Keratinocyte (primary cell): ENCODE results near the gene MTR. TPM values are rescaled to one million over a fixed set of nuclear protein-coding genes. Genes with fewer than 3 reads are reported as not detected.

ENCODE experiments used
- DNase-seq: peaks from one replicate; pipeline ENCODE4 v3.0.0-alpha.2; 2011; ENCODE audit warnings: low read depth, missing footprints, low spot score
- FAIRE-seq: peaks from 2 replicates; lab custom pipeline; 2011; peaks lifted over from hg19 to GRCh38; lab: Jason Lieb, UNC
- H2AFZ ChIP-seq: 2 replicates; pipeline ENCODE4 v1.6.0; 2012; ENCODE audit warnings: low read length, control low read depth, inconsistent platforms; ENCODE audit not compliant: control insufficient read depth
- H3K27ac ChIP-seq: 2 replicates; pipeline ENCODE4 v1.5.1; 2011; ENCODE audit warnings: low read length; ENCODE audit not compliant: control insufficient read depth, insufficient read depth
- H3K27me3 ChIP-seq: 3 replicates; pipeline ENCODE4 v1.6.0; 2011; ENCODE audit warnings: low read length; ENCODE audit not compliant: control insufficient read depth, insufficient read depth; ENCODE audit errors: extremely low read depth
- H3K36me3 ChIP-seq, 2 experiments: 2 replicates in 1 of 2; 3 replicates in 1 of 2; pipeline ENCODE4 v1.5.1; 2011; ENCODE audit warnings: low read length in 2 of 2, mild to moderate bottlenecking in 1 of 2; ENCODE audit not compliant: control insufficient read depth in 2 of 2, insufficient read depth in 2 of 2; ENCODE audit errors: extremely low read depth in 1 of 2
- H3K4me1 ChIP-seq: 3 replicates; pipeline ENCODE4 v1.5.1; 2011; ENCODE audit warnings: low read length; ENCODE audit not compliant: control insufficient read depth, insufficient read depth; ENCODE audit errors: extremely low read depth
- H3K4me2 ChIP-seq: 3 replicates; pipeline ENCODE4 v1.6.0; 2011; ENCODE audit warnings: low read depth, low read length; ENCODE audit not compliant: control insufficient read depth, insufficient read depth; ENCODE audit errors: extremely low read depth
- H3K4me3 ChIP-seq, 3 experiments: fragments of 200-600 bp in 1 of 3; sonication (generic) in 1 of 3; 2 replicates in 2 of 3; 3 replicates in 1 of 3; pipeline ENCODE4 v1.5.1; 2011 to 2016; ENCODE audit warnings: low read length in 3 of 3, mild to moderate bottlenecking in 3 of 3, control low read depth in 2 of 3, inconsistent platforms in 1 of 3, low read depth in 1 of 3, mixed read lengths in 1 of 3, mixed run types in 1 of 3, moderate library complexity in 1 of 3; ENCODE audit not compliant: control insufficient read depth in 2 of 3, insufficient read depth in 2 of 3; ENCODE audit errors: extremely low read depth in 1 of 3
- H3K79me2 ChIP-seq: 2 replicates; pipeline ENCODE4 v1.6.0; 2012; ENCODE audit warnings: low read length; ENCODE audit not compliant: control insufficient read depth, insufficient read depth
- H3K9ac ChIP-seq: 3 replicates; pipeline ENCODE4 v1.6.0; 2011; ENCODE audit warnings: low read length; ENCODE audit not compliant: control insufficient read depth, insufficient read depth; ENCODE audit errors: extremely low read depth
- H3K9me1 ChIP-seq: 3 replicates; pipeline ENCODE4 v1.6.0; 2011; ENCODE audit warnings: low read length; ENCODE audit not compliant: control insufficient read depth, insufficient read depth; ENCODE audit errors: extremely low read depth
- H3K9me3 ChIP-seq: 2 replicates; pipeline ENCODE4 v1.5.1; 2012; ENCODE audit warnings: low read depth, low read length; ENCODE audit not compliant: control insufficient read depth
- H4K20me1 ChIP-seq: 3 replicates; pipeline ENCODE4 v1.6.0; 2011; ENCODE audit warnings: low read length; ENCODE audit not compliant: control insufficient read depth, insufficient read depth; ENCODE audit errors: extremely low read depth
- EZH2 ChIP-seq: IDR thresholded peaks from one replicate; pipeline ENCODE4 v1.6.1; 2012; ENCODE audit warnings: inconsistent platforms, mild to moderate bottlenecking, low read length, moderate library complexity
- dilution Hi-C: fragments of 300-500 bp; cut with MboI; formaldehyde crosslinking; loops from one replicate; pipeline ENCODE4 v1.7.0; 2020; ENCODE audit warnings: low sequenced_read_pairs; ENCODE audit not compliant: extremely low pct_ligation_motif_present
- polyA plus RNA-seq, 5 experiments: library from polyadenylated mRNA; depleted of rRNA in 3 of 5; stranded (reverse) in 3 of 5; stranded (forward) in 1 of 5; unstranded in 1 of 5; fragments of >200 nt; gene quantifications; 1 replicate in 1 of 5; 2 replicates in 3 of 5; 3 replicates in 1 of 5; pipeline versions ENCODE4 v1.2.1 to v1.2.3, GENCODE V29; 2011 to 2012; ENCODE audit warnings: missing spikeins in 2 of 5, low read depth in 1 of 5, low replicate concordance in 1 of 5
- TF ChIP-seq, protein P1 (sequence below), 3 experiments: IDR thresholded peaks in 1 of 3; conservative IDR thresholded peaks in 1 of 3; optimal IDR thresholded peaks in 1 of 3; 2 replicates in 2 of 3; 3 replicates in 1 of 3; pipeline versions ENCODE3 to v1.5.1; 2011; ENCODE audit warnings: low read length in 3 of 3, mild to moderate bottlenecking in 3 of 3, moderate library complexity in 2 of 3, control low read depth in 1 of 3, inconsistent platforms in 1 of 3; ENCODE audit not compliant: insufficient read depth in 2 of 3; ENCODE audit errors: extremely low read depth in 1 of 3

MTR gene
- polyA plus RNA-seq, 1 donor (not counting 4 experiments of a cell fraction or from before 2014, with no cell fraction given): 14.3 TPM

- dilution Hi-C loops: no loop called here
- Histone ChIP-seq H4K20me1 (no peaks in the 10 kb centered on the region), H3K79me2 (peaks cover 40% of the 10 kb centered on the region), H3K36me3 (peaks cover 4 to 5% of the 10 kb centered on the region in 2 experiments), H2AFZ (no peak overlapping the region), H3K4me1 (peaks cover 17% of the 10 kb centered on the region), H3K9me1 (no peaks in the 10 kb centered on the region), H3K9ac (no peak overlapping the region), H3K4me2 (no peak overlapping the region), H3K4me3 (no peak overlapping the region), H3K27me3 (no peaks in the 10 kb centered on the region), H3K9me3 (no peaks in the 10 kb centered on the region), H3K27ac (no peak overlapping the region)
- TF ChIP-seq EZH2: no peak
- TF ChIP-seq, protein P1, sequence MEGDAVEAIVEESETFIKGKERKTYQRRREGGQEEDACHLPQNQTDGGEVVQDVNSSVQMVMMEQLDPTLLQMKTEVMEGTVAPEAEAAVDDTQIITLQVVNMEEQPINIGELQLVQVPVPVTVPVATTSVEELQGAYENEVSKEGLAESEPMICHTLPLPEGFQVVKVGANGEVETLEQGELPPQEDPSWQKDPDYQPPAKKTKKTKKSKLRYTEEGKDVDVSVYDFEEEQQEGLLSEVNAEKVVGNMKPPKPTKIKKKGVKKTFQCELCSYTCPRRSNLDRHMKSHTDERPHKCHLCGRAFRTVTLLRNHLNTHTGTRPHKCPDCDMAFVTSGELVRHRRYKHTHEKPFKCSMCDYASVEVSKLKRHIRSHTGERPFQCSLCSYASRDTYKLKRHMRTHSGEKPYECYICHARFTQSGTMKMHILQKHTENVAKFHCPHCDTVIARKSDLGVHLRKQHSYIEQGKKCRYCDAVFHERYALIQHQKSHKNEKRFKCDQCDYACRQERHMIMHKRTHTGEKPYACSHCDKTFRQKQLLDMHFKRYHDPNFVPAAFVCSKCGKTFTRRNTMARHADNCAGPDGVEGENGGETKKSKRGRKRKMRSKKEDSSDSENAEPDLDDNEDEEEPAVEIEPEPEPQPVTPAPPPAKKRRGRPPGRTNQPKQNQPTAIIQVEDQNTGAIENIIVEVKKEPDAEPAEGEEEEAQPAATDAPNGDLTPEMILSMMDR (optimal IDR thresholded peaks at IDR 0.05 in 1 of 3, IDR thresholded peaks at IDR 0.05 in 1 of 3, conservative IDR thresholded peaks at IDR 0.05 in 1 of 3; ENCODE audit: extremely low read depth in 1 of 3, insufficient read depth in 2 of 3, low read length in 3 of 3): no peak
- no peak for DNase-seq
- FAIRE-seq: no peak
Observed at GRCh38 chr1:236802264-236802663, 7.2 kb downstream of the MTR start.

- H3K27me3 ChIP-seq: no peaks in the 10 kb centered on the region
- FAIRE-seq (no peak), DNase-seq (no peak)
- H3K79me2 ChIP-seq: peaks cover 17% of the 10 kb centered on the region
- H3K4me1 ChIP-seq: no peaks in the 10 kb centered on the region
- TF ChIP-seq, protein P1 (optimal IDR thresholded peaks at IDR 0.05 in 1 of 3, IDR thresholded peaks at IDR 0.05 in 1 of 3, conservative IDR thresholded peaks at IDR 0.05 in 1 of 3; ENCODE audit: extremely low read depth in 1 of 3, insufficient read depth in 2 of 3, low read length in 3 of 3): no peak
- TF ChIP-seq EZH2: no peak
- no peaks in the 10 kb centered on the region for H3K9me1 ChIP-seq
- H3K4me3 ChIP-seq: no peak overlapping the region
- no peaks in the 10 kb centered on the region for H3K9me3 ChIP-seq
- H3K9ac ChIP-seq: no peak overlapping the region
- H3K4me2 ChIP-seq: no peak overlapping the region
- H2AFZ ChIP-seq: no peak overlapping the region
- no peaks in the 10 kb centered on the region for H4K20me1 ChIP-seq
- peaks cover 10 to 12% of the 10 kb centered on the region in 2 experiments for H3K36me3 ChIP-seq
- H3K27ac ChIP-seq: no peak overlapping the region
- dilution Hi-C loops: no loop called here
Observed at GRCh38 chr1:236806634-236807033, 11.5 kb downstream of the MTR start.
